Duodenal mucosa (tissue), 2 donors: ENCODE data around the gene FGFBP1.
A peak's percentile ranks its signal among the peaks of the same experiment; 100 is the strongest.

ENCODE experiments used
- H3K27ac ChIP-seq: one replicate; pipeline ENCODE4 v1.7.0; 2013; ENCODE audit warnings: low read depth, low read length
- H3K27me3 ChIP-seq, 2 donors: one replicate each; pipeline ENCODE4 v1.7.0; 2013; ENCODE audit warnings: low read length in 2 of 2, control low read depth in 1 of 2; ENCODE audit not compliant: insufficient read depth in 2 of 2, control insufficient read depth in 1 of 2
- H3K36me3 ChIP-seq, 2 donors: one replicate each; pipeline ENCODE4 v1.7.0; 2013; ENCODE audit warnings: low read length in 2 of 2, control low read depth in 1 of 2; ENCODE audit not compliant: insufficient read depth in 2 of 2, control insufficient read depth in 1 of 2
- H3K4me1 ChIP-seq, 2 donors: one replicate each; pipeline ENCODE4 v1.7.0; 2013; ENCODE audit warnings: low read length in 2 of 2, control low read depth in 1 of 2; ENCODE audit not compliant: insufficient read depth in 2 of 2, control insufficient read depth in 1 of 2
- H3K4me3 ChIP-seq, 2 donors: one replicate each; pipeline ENCODE4 v1.7.0; 2013; ENCODE audit warnings: low read length in 2 of 2, low read depth in 1 of 2
- H3K9ac ChIP-seq, 2 donors: one replicate each; pipeline ENCODE4 v1.7.0; 2013; ENCODE audit warnings: low read length in 2 of 2, low read depth in 1 of 2
- H3K9me3 ChIP-seq, 2 donors: one replicate each; pipeline ENCODE4 v1.7.0; 2013; ENCODE audit warnings: low read length in 2 of 2, control low read depth in 1 of 2; ENCODE audit not compliant: control insufficient read depth in 1 of 2

The FGFBP1 gene

GRCh38 chr4:15938640-15939039, at the start of gene FGFBP1:
TSS of gene FGFBP1 (minus strand) at chr4:15938740. CDS start at chr4:15936632, 2,108 bp downstream.
- H3K36me3 ChIP-seq: no peaks in the 10 kb centered on the region
- peaks cover 4 to 13% of the 10 kb centered on the region in 2 donors for H3K4me1 ChIP-seq
- no peak within 1 kb of the TSS for H3K4me3 ChIP-seq
- H3K27ac ChIP-seq: no peak within 1 kb of the TSS
- H3K27me3 ChIP-seq: no peaks in the 10 kb centered on the region
- no peaks in the 10 kb centered on the region for H3K9me3 ChIP-seq
- peak within 1 kb of the TSS in 1 of 2 donors; percentile 28 for H3K9ac ChIP-seq

DNA sequence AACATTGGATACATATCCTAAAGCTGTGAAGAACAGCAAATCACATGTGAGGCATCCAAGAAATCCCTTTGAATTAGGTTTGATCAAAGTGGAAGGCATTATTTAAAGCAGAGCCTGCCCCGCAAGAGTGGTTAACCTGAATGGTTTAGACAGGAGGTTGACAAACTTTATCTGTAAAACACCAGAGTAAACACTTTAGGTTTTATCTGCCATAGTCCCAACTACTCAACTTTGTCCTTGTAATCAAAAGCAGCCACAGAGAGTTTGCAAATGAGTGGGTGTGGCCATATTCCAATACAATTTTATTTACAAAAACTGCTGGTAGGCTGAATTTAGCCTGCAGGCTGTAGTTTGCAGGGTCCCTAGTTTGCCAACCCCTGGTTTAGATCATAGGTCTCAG, 49.7 kb upstream of the FGFBP1 start:
- Histone ChIP-seq H3K36me3 (peaks cover 3 to 6% of the 10 kb centered on the region in 2 donors), H3K27ac (no peak overlapping the region), H3K9ac (no peak overlapping the region)

DNA sequence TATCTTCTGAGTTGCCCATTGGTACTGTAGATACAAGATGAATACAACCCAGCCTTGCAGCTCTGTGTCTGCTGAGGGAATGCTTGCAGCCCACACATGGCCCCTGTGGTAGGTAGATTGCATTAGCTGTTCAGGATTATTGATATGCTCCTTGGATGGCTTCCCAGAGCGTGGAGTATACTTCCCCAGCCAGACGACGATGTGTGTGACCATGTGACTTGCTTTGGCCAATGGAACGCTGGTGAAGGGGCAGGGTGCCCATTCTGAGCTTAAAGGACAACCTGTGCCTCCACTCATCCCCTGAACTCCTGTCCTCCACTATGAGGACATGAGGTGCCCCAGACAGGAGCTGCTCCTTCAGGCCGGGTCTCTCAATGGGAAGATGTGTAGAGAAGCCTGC, 48.4 kb upstream of the FGFBP1 start:
- Histone ChIP-seq H3K9me3 (no peaks in the 10 kb centered on the region), H3K27ac (no peak overlapping the region), H3K4me3 (no peak overlapping the region), H3K9ac (no peak overlapping the region), H3K27me3 (no peaks in the 10 kb centered on the region), H3K36me3 (peaks cover 0 to 6% of the 10 kb centered on the region in 2 donors), H3K4me1 (no peaks in the 10 kb centered on the region)

More for the DNA sequence above, 49.7 kb upstream of the FGFBP1 start:
- H3K9me3 ChIP-seq: no peaks in the 10 kb centered on the region
- no peaks in the 10 kb centered on the region for H3K4me1 ChIP-seq
- no peaks in the 10 kb centered on the region for H3K27me3 ChIP-seq
- H3K4me3 ChIP-seq: no peak overlapping the region

DNA sequence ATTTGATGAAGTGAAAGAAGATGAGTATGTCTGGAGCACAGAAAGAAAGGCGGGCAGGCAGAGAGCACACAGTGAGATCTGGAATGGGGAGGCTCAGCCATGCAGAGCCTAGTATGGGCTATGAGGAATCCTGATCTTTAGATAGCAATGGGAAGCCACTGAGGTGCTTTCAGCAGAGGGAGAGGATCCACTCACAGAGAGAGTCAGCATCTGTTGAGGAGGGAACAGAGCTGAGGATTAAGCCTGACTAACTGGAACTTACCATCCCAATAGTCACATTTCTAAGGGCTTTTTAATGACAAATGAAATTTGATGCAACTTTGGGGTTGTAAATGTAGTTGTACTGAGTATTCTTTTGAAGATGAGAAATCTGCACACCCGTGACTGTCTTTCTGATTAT, 45.1 kb upstream of the FGFBP1 start:
- no peak overlapping the region for H3K9ac ChIP-seq
- H3K4me3 ChIP-seq: no peak overlapping the region
- no peaks in the 10 kb centered on the region for H3K27me3 ChIP-seq
- no peaks in the 10 kb centered on the region for H3K4me1 ChIP-seq
- H3K36me3 ChIP-seq: peaks cover 0 to 3% of the 10 kb centered on the region in 2 donors
- H3K9me3 ChIP-seq: no peaks in the 10 kb centered on the region
- no peak overlapping the region for H3K27ac ChIP-seq

- no peak overlapping the region for H3K27ac ChIP-seq
- H3K4me3 ChIP-seq: no peak overlapping the region
- H3K4me1 ChIP-seq: no peaks in the 10 kb centered on the region
- H3K9me3 ChIP-seq: no peaks in the 10 kb centered on the region
- no peaks in the 10 kb centered on the region for H3K27me3 ChIP-seq
- no peak overlapping the region for H3K9ac ChIP-seq
- H3K36me3 ChIP-seq: peaks cover 0 to 3% of the 10 kb centered on the region in 2 donors
Observed at GRCh38 chr4:15982842-15983524, 44.4 kb upstream of the FGFBP1 start.

DNA sequence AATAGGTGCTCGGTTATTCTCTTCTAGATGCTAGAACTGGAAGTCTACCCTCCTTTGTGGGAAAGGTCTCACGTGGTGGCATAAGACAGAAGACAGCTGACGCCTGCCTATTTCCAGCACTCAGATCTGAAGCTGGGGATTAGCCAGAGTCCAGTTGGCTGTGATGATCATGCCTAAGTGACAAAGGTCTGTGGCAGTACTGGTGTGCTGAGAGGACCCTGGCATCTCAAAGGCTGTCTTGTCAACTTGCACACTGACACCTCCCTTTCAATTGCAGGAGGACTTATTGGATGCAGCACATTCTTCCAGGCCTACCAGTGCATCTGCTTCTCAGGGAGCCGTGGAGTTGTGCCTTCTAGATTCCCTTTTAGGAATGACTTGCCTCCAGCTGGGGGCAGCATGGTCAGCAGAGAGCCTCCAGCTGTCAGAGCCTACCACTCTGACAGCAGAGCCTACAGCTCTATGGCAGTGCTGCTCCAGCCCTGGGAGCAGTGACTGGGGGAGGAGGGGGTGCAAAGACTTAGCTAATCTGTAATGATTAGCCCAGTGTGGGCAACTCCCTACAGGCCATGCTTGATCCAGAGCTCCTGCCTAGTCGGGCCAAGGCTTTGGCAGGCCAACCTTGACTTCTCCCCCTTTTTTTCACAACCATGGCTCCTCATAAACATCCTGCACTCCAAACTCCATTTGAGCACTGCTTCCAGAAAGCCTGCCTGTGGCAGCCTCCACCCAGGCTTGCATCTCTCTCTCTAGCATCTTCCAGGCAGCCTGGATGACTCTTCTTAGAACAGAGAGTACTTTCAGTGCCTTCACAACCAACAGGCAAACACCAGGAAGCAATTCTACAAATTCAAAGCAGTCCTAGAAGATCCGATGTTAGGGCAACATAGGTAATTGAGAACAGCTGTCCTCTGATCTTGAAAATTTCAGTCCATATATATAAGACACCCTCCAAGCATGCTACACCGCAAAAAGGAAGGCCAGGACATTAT, 38.2 kb upstream of the FGFBP1 start:
- no peak overlapping the region for H3K4me3 ChIP-seq
- H3K9ac ChIP-seq: no peak overlapping the region
- H3K9me3 ChIP-seq: no peaks in the 10 kb centered on the region
- no peak overlapping the region for H3K27ac ChIP-seq
- no peaks in the 10 kb centered on the region for H3K27me3 ChIP-seq
- no peaks in the 10 kb centered on the region for H3K4me1 ChIP-seq
- no peaks in the 10 kb centered on the region for H3K36me3 ChIP-seq

GRCh38 chr4:15971068-15971801, 32.7 kb upstream of the FGFBP1 start:
- Histone ChIP-seq H3K9ac (no peak overlapping the region), H3K4me1 (no peaks in the 10 kb centered on the region), H3K27ac (no peak overlapping the region), H3K36me3 (no peaks in the 10 kb centered on the region), H3K9me3 (peaks cover 0 to 3% of the 10 kb centered on the region in 2 donors), H3K27me3 (no peaks in the 10 kb centered on the region), H3K4me3 (no peak overlapping the region)

DNA sequence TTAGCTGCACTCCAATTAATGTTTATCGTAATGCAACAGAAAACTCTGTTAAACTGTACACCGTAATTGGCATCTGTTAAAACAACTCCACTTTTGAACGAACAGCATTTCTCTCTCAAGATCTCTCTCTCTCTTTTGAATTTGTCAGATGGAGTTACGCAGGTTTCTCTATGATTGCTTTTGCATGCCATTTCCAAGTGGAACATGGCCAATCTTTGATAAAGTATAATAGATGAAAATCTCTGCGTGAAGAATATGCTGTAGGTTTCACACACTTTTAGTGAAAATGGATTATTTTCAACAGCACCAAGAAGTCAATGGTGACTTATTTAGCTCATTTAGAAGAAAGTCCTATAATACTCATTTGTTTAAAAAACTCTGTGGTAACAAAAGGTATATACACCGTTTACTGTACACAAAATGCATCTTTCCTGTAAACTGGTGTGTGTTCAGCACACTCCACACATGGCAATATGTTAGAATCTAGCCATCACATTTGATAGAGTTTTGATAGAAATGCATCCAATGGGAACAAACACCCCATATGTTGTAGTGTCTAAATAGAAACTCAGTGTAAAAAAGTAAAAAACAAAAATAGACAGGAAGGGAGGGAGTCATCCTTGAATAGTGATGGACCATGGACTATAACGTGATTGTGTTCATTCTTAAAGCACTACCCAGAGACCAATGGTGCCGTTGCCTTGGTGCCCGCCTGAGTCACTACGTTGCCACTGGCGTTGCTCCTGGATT, 30.2 kb upstream of the FGFBP1 start:
- H3K9ac ChIP-seq: no peak overlapping the region
- no peaks in the 10 kb centered on the region for H3K4me1 ChIP-seq
- H3K27me3 ChIP-seq: no peaks in the 10 kb centered on the region
- H3K4me3 ChIP-seq: no peak overlapping the region
- H3K27ac ChIP-seq: no peak overlapping the region
- peaks cover 0 to 5% of the 10 kb centered on the region in 2 donors for H3K9me3 ChIP-seq
- no peaks in the 10 kb centered on the region for H3K36me3 ChIP-seq

GRCh38 chr4:15965325-15965724, 26.8 kb upstream of the FGFBP1 start:
- Histone ChIP-seq H3K27me3 (no peaks in the 10 kb centered on the region), H3K9ac (no peak overlapping the region)

More at GRCh38 chr4:15965325-15965724, 26.8 kb upstream of the FGFBP1 start:
- H3K9me3 ChIP-seq: peaks cover 0 to 5% of the 10 kb centered on the region in 2 donors
- no peaks in the 10 kb centered on the region for H3K36me3 ChIP-seq
- no peaks in the 10 kb centered on the region for H3K4me1 ChIP-seq
- H3K4me3 ChIP-seq: no peak overlapping the region
- no peak overlapping the region for H3K27ac ChIP-seq
